Inflammatory macrophage (primary cell): ENCODE data around the gene FNDC3A.
"Not testable (repeated sequence)": the region's sequence is repeated elsewhere in the genome, so short reads cannot be mapped to it uniquely, and the experiment has no call there.

Experiments
- DNase-seq, 2 donors: peaks; one replicate each; pipeline ENCODE4 v3.0.0-alpha.2; 2020 to 2022

FNDC3A gene

DNA sequence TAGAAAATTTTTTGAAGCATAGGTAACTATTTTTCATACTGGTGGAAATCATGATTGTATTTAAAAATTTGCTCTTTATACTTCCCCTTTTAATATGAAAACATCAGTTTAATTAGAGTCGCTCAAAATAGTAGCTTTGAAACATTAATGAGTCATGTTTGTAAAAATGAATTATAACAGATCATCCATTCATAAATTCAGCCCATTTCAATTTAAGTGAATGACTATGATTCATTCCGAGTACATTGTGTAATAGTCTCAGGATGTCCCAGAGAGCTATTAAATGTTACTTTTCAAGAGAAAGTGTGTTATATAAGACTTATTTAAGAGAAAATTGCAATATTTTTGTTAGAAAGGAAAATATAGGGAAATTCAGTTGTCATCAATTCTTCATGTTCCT is 111.0 kb downstream of the FNDC3A start:
- DNase-seq, result peak in 1 of 2 donors; percentile 69

DNA sequence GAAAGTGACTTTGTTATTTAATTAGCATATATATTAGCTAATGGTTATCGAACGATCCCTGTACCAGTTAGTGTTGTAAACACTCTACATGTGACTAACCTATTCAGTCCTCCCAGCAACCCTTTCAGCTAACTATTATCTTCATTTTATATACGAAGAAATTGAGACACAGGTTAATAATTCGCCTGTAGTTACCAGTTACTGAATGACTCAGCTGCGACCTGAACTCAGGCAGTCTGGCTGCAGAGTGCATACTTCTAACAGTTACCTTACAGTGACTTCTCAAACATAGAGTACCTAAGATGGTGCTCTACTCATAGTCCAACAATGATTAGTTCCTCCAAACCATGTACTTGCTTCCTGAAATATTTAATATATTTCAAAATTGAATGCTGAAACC is 117.7 kb downstream of the FNDC3A start:
- DNase-seq, result no peak

- peak in 1 of 2 donors; percentile 18 for DNase-seq
These were observed 121.7 kb downstream of the FNDC3A start for GRCh38 chr13:49097374-49097773.

- DNase-seq, result peak; percentile 64 to 69
These were observed 122.5 kb downstream of the FNDC3A start for GRCh38 chr13:49098198-49098597.

DNA sequence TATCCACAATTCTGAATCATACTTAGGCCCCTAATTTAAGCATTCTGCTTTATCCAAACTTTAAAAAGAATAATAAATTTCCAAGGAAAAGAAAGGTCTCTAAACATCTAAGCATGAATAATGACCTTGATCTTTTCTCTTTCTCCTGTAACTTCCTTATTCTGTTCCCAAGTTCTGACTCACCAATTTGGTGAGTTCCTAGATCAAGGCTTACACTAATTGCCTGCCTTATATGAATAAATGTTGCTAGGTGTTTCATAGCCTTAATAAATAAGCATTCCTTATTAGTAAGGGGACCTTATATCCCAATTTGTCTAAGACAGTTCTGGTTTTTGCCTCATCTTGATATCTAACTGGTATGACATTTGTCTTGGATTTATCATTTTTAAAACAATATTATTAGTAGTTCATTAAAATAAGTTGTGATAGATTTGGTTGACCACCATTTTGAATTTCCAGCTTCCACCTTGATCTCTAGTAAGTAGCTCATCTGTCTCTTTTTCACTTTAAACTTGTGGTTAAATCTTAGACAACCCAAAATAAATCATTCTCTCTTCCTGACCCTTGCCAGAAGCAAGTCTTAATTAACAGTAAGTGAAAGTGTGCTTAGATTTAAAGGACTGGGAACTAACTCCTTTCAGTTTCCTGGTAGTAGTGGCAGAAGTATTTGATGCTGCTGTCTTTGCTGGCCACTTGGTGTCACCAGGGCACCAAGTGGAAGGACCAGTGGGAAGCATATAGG is 123.2 kb downstream of the FNDC3A start:
- DNase-seq, result peak; percentile 30 to 58

DNA sequence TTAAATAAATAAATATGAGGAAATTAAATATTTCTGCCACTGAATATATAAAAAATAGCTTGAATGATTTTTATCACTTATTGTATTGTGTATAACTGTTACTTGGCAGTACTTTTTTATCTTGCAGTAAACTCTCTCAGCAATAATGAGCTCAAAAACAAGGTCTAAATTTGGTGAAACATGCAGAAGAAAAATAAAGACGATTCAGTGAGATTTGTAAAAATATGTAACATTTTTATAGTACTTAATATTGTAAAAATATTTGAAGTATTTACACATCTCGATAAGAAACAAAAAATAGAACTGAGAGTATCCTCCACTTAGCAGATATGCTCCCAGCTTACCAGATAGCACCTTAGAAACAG is 123.8 kb downstream of the FNDC3A start:
- DNase-seq, result no peak

DNA sequence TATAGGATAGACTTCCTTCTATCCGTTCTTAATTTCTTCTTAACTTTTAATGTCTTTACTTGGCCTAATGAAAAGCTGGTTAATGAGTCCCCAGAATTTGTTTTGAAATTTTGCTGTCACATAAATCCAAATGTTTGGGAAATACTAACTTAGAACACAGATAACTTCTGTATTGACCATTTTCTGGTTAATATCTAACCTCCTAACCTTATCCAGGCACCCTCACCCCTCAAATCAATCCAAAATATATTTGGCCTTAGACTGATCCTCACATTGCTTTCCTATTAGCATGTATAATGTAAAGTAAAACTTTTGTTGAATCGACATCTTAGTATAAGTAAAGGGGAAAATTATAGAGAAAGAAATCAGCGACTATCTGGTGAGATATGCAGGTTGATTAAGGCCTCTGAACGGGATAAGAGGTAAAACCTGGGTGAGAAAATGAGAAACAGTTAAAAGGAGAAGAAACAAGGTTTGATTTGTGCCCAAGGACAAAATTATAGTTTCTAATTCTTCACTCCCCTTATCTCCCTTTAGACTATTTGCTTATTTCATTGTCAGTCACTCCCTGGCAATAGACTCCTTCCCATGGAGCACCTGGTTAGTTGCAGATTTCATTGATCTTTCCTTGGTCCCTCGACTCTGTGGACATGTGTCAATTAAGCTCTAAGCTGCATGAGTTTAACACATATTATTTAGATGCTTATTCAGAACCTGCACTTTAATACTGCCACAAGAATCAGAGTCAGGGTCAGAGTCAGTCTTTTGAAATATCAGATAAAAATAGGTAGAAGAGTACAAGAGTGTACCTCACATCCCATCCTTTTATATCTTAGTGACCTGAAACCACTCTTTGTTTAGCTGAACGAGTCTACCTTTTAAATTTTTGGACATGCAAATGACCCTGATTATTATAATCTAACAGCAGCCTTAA is 125.2 kb downstream of the FNDC3A start:
- DNase-seq, result no peak

DNA sequence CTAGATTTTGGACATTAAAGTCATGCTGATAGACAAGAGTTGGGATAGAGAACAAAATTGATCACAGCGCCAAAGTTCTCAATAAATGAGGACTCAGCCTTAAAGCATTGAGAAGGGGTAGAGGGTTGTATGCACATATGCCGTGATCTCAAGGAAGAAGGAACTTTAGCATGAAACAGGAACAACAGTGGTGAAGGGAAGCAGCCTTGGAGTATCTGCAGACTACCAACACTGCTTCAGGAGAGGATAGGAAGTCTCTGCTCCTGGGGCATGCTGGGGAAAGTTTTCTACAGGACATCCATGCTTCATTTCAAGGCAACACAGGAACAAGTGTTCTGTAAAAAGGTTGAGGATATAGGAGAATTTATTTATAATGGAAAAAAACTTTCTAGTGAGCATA is 132.5 kb downstream of the FNDC3A start:
- DNase-seq, result peak; percentile 50 to 67

- peak; percentile 84 to 86 for DNase-seq
These were observed 134.6 kb downstream of the FNDC3A start for GRCh38 chr13:49110122-49110912.

DNA sequence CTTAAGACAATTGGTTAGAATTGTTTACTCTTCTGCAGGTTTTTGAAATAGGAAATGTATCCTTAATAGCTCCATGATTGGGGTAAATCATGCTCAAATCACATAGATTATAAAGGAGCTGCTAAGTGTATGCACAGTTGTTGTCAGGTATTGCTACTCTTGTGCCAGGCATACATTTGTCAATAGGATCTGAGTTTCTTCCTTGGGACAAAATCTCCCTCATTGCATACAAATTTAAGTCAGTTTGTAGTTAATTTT is 135.1 kb downstream of the FNDC3A start:
- DNase-seq, result no peak

DNA sequence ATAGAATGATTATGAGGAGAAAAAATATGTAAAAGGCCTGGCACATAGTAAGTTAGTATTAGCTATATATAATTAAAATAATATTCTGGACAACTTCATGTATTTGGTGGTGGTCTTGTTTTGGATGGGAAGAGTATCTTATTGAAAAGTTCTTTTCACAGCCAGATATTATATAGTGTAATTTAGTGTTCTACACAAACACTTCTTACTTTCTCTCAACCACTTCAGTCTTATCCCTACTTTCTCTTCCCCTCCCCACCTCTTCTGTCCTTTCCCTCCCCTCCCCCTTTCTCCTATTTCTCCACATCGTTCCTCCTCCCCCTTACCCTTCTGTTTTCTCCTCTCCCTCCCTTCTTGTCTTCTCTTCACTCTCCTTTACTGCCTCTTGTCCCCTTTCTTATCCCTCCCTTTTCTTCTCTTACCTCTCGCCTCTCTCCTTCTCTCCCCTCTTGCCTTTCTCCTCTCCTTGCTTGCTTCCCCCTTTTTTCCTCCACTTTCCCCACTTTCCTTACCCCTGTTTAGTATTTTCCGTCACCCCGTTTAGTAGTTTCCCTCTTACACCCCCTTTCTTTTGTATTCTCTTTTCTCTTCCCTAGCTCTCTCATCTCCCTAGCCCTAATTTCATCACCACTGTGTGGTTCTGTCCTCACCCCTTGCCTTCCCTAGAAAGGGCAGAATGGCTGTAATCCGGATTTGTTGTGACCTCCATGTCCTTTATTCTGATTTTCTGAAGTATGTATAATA is 137.2 kb downstream of the FNDC3A start:
- DNase-seq, result no peak

DNA sequence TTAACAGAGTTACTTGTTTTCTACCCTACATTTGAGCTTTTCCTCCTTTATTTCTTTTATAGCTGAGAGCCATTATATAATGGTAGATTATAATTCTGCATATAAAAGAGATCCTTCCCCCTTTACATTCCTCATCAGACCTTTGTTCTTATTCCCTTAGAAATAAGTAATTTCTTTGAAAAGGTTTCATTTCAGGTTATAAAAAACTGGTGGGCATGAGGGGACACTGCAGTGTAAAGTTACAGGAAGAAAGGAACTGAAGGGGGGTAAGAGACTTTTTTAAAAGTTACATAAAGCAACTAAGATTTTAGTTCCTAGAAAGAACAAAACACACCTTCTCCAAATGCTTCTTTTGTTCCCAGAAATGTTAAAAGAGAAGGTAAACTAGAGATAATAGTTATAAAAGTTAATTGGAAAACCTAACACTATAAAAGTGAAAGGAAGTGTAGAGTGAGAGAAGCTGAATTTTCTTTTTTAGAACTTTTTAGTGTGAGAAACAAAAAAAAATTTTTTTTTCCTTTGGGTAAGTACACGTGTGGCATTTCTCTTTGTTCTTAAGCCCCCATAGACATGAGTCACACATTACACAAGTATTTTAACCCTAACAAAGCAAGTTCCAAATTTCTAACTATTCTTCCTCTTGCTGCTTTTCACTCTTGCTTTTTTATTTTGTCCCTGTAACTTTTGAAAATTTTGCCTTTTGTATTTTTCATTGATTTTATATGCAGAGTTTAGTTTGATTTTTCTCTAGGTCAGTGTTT is 138.0 kb downstream of the FNDC3A start:
- peak in 1 of 2 donors; percentile 8 for DNase-seq

DNA sequence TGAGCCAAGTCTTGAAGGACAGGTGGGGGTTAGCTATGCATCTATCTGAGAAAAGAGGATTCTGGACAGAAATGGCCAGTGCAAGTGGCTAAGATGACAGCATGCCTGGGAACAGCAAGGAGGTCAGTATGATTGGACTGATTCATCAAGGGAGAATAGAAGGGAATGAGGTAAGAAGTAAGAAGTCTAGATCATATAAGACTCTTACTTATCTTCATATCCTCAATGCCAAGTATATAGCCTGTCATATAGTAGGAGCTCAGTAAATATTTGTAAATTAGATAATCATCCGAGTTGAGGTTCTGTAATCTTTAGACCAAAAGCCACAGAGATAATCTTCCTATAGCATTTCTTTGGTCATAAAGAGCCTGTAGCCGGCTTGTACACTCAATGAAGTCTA is 141.2 kb downstream of the FNDC3A start:
- DNase-seq, result no peak

- DNase-seq, result not testable (repeated sequence)
These were observed 142.7 kb downstream of the FNDC3A start for GRCh38 chr13:49118455-49118854.

DNA sequence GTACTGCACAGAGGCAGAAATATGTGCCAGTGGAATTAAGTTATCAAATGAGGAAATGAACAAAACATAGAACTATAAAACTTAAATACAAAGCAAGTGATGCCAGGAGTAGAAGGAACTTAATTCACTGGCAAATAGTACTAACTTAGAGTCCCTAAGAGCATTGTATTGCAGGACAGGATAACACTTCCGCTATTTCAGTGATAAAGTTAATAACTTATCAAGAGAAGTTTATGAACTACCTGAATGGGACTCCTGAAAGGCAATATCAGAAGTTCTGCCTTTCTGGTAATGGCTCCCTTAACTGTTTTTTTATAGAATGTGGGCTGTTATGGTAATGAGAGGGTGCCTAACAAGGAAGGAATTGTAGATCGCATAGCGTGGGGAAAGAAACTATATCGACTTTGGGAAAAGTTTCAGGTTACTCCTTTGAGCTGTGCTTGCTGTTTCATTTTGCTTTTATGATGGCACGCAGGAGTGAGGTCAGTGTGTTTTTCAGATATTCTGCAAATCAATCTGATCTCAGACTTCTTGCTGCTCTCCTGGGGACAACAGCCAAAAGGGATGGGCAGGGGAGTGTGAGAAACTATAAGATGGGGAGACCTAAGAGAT is 149.1 kb downstream of the FNDC3A start:
- DNase-seq, result no peak

DNA sequence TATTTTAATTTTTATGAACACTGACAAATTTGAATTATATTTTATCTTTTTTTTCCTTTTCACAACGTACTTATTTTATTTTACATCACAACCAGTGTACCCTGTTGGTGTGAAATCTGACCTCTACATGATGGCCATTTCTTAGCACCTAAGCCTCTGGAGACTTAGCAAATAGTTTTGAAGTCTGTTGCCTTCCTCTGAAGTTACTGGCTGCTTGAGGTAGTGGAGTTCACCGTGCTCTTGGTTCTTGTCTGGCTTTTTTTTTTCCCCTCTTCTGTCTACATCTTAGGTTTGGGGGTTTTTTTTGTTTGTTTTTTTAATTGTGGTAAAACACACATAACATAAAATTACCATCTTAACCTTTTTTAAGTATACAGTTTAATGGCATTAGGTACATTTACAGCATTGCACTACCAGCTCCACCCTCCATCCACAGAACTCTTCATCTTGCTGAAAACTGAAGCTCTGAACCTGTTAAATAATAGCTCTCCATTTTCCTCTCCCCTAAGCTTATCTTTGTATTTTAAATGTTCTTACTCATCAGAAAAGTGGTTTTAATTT is 150.3 kb downstream of the FNDC3A start:
- no peak for DNase-seq

GRCh38 chr13:49132479-49133002 is 156.8 kb downstream of the FNDC3A start:
- DNase-seq, result peak; percentile 64 to 76

- DNase-seq, result no peak
These were observed 158.6 kb downstream of the FNDC3A start for GRCh38 chr13:49134305-49134704.

GRCh38 chr13:49137138-49137643 is 161.5 kb downstream of the FNDC3A start:
- not testable (repeated sequence) for DNase-seq

GRCh38 chr13:49140910-49141611 is 165.3 kb downstream of the FNDC3A start:
- DNase-seq, result peak; percentile 33 to 38
